DMS114 treated with DMSO at 0.1 percent for 48 hours (cell line): ENCODE results near the gene MDM4.
"Not testable (repeated sequence)": the region's sequence is repeated elsewhere in the genome, so short reads cannot be mapped to it uniquely, and the experiment has no call there.

Source experiments
- DNase-seq: peaks from one replicate; lab custom pipeline; 2025; ENCODE audit not compliant: unreplicated experiment; lab: John Stamatoyannopoulos, UW

The MDM4 gene

DNA sequence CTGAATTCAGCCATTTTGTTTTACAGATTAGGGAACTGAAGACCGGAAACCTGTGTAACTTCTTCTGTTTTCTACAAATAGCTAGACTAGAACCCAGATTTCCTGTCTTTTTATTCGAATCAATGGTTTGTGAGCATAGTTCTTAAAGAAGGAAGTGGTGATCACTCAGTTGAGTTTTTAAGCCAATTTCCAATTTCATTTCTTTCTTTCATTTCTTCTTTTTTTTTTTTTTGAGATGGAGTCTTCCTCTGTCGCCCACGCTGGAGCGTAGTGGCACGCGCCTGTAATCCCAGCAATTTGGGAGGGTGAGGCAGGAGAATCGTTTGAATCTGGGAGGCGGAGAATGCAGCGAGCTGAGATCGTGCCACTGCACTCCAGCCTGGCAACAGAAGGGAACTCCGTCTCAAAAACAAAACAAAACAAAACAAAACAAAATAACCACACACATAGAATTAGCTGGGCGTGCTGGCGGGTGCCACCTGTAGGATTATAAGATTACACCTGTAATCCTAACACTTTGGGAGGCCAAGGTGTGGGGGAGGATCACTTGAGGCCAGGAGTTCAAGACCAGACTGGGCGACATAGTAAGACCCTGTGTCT lies 3.0 kb upstream of the MDM4 start:
- DNase-seq, result no peak

- no peak for DNase-seq
Measured at GRCh38 chr1:204514828-204515227, 1.4 kb upstream of the MDM4 start.

DNA sequence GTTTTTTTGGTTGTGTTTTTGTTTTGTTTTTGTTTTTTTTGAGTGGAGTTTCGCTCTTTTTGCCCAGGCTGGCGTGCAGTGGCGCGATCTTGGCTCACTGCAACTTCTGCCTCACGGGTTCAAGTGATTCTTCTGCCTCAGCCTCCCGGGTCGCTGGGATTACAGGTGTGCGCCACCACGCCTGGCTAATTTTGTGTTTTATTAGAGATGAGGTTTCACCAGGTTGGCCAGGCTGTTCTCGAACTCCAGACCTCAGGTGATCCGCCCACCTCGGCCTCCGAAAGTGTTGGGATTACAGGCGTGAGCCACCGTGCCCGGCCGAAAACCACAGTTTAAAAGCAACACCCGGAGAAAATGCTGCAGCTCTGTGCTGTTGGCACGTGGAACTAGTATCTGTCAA lies 1.2 kb downstream of the MDM4 start:
- not testable (repeated sequence) for DNase-seq

- DNase-seq, result no peak
Measured at GRCh38 chr1:204520834-204521709, 4.9 kb downstream of the MDM4 start.

DNA sequence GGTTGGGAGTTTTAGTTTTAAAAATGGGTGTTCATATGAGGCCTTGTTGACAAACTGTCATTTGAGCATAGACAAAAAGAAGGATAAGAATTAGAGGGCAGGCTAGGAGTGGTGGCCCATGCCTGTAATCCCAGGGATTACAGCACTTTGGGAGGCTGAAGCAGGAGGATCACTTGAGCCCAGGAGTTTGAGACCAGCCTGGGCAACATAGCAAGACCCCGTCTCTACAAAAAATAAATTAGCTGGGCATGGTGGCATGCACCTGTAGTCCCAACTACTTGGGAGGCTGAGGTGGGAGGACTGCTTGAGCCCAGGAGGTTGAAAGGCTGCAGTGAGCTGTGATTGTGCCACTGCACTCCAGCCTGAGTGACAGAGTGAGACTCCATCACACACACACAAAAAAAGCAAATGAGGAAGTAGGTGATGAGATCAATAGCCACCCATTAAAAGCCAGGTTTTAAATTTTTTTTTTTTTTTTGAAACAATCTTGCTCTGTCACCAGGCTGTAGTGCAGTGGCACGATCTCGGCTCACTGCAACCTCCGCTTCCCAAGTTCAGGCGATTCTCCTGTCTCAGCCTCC lies 5.8 kb downstream of the MDM4 start:
- not testable (repeated sequence) for DNase-seq

DNA sequence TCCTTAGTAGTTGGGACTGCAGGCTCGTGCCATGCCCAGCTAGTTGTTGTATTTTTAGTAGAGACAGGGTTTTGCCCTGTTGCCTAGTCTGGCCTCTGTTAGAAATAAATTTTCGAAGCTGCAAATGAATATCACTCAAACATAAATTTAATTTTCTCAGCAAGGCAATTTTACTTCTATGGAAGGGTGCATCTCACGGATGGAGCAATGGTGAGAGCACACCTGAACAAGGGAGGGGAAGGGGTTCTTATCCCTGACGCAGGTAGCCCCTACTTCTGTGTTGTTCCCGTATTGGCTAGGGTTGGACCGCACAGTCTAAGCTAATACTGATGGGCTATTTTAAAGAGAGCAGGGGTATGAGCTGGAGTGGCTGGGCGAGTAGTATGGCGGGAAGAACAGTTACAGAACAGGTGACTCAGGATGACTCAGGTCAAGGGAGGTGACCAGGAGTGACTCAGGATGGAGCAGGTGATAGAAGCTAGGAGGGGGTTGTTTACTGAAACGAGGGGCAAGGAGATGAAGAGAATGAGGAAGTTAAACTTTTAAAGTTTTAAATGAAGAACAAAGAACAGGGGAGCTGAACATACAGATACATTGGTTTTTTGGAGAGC lies 7.5 kb downstream of the MDM4 start:
- no peak for DNase-seq

GRCh38 chr1:204524986-204525385 lies 8.8 kb downstream of the MDM4 start:
- no peak for DNase-seq

GRCh38 chr1:204528241-204528640 lies 12.0 kb downstream of the MDM4 start:
- DNase-seq, result no peak

DNA sequence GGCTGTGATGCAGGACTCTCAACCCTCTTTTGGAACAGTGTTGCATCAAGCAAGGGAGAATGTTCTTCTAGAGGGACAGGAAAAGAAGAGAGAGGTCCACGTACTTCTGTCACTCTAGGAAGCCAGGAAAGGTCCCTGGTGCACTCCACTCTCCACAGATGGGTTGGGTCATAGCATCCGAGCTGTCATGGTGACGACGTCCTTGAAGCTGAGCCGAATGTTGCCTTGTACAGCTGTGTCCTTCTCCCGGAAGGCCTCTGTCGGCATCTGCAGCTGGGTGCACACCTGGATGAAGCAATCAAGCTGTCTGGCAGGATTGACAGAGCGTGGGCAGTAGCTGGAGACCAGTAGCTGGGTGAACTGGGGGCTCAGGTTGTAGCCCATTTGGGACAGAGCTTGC lies 12.5 kb downstream of the MDM4 start:
- no peak for DNase-seq

- no peak for DNase-seq
Measured at GRCh38 chr1:204529371-204529895, 13.2 kb downstream of the MDM4 start.

- DNase-seq, result no peak
Measured at GRCh38 chr1:204530932-204531331, 14.7 kb downstream of the MDM4 start.

DNA sequence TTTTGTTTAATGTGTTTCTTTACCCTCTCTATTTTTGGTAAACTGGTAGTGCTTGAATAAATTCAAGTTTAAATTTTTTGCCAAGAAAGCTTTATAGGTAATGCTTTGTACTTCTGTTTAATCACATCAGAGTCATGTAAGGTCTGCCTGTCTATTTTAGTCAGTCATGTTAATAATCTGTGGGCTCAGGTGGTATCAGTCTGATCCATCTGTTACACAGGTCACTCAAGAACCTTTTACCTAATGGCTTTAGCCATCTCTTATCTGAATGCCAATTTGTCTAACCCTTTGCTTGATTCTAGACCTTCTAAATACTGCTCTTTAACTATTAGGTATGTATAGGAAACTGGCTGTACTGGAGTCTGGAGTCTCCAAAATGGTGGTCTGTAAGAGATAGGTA lies 16.6 kb downstream of the MDM4 start:
- no peak for DNase-seq

DNA sequence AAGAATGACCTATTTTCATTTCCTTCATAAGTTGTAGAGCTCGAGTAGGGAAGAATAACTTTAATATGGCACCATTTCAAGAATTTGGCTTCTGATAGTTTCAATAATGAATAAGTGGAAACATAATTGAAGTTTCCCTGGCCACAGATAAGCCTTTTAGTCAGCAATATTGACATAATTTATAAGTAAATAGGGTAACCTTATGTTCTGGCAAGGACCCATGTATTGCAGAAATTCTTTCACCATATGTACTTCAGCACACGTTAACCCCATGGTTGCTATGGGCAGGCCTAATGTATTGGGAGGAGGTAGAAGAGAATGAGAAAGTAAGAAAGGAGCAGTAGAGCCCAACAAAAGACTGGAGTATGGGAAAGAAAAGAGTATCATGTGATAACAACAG lies 25.4 kb downstream of the MDM4 start:
- DNase-seq, result no peak

- no peak for DNase-seq
Measured at GRCh38 chr1:204544321-204544720, 28.1 kb downstream of the MDM4 start.

GRCh38 chr1:204545202-204545601 lies 29.0 kb downstream of the MDM4 start:
- no peak for DNase-seq

- DNase-seq, result no peak
Measured at GRCh38 chr1:204545881-204546280, 29.7 kb downstream of the MDM4 start.

DNA sequence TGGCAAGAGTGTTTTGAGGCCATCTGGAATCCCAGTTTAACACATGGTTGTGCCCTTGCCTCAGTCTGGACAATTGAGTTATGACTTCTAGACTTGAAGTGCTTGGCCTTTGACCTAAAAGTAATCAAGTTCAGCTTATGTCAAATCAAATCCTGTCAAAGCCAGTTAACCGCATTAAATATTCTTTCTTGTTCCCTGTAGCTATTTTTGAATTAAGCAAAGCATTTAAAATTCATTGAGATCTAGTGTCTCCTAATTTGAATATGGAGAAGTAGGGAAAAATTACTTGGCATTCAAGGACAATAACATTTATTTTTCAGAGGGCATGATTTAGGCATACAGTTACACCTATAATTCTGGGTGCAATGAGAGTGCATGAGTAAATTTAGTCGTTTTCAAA lies 32.1 kb downstream of the MDM4 start:
- DNase-seq, result no peak

- DNase-seq, result no peak
Measured at GRCh38 chr1:204549313-204549712, 33.1 kb downstream of the MDM4 start.

DNA sequence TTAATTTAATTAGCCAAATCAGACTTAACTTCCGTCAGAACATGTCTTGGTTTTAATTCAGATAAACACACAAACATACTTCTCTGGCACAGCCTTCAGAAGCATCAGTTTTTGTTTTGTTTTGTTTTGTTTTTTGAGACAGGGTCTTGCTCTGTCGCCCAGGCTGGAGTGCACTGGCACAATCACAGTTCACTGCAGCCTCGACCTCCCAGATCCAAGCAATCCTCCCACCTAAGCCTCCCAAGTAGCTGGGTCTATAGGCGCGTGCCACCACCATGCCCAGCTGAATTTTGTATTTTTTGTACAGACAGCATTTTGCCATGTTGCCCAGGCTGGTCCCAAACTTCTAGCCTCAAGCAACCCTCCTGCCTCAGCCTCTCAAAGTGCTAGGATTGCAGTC lies 34.7 kb downstream of the MDM4 start:
- DNase-seq, result no peak

DNA sequence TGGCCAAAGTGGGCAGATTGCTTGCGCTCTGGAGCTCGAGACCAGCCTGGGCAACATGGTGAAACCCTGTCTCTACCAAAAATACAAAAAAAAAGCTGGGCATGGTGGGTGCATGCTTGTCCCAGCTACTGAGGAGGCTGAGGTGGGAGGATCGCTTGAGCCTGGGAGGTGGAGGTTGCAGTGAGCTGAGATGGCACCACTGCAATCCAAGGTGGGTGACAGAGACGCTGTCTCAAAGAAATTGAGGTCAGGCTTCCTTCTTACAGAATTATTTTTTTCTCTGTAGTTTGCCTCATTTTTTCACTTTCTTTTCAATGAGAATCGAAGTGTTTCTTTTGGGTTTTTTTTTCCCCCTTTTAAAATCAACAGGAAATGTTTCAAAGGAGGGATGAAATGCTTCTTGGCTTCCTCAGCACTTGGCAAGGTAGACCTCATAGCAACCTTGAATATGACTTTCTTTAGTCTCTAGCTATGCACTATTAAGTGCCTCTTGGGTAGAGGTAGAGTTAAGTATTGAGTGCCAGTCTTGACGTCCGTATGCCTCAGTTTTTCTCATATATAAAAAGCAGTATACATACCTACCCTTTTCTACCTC lies 40.3 kb downstream of the MDM4 start:
- no peak for DNase-seq

GRCh38 chr1:204558467-204558866 lies 42.3 kb downstream of the MDM4 start:
- no peak for DNase-seq
